Gastroesophageal sphincter (tissue), 3 donors: ENCODE measurements around the gene SNX5.
A peak's percentile ranks its signal among the peaks of the same experiment; 100 is the strongest.

ENCODE experiments used
- CTCF ChIP-seq, 4 experiments: fragments of 200-600 bp in 2 of 4; fragments of 450-650 bp in 2 of 4; sonication (generic) in 1 of 4; IDR thresholded peaks; one replicate each; pipeline ENCODE4 v1.5.1; 2017 to 2019; ENCODE audit warnings: antibody characterized with exemption in 4 of 4, mild to moderate bottlenecking in 2 of 4, moderate library complexity in 2 of 4
- EP300 ChIP-seq: sonication (generic); formaldehyde crosslinking; IDR thresholded peaks from one replicate; pipeline ENCODE4 v1.6.1; 2017; ENCODE audit warnings: antibody characterized with exemption, mild to moderate bottlenecking
- POLR2A ChIP-seq, 2 donors: fragments of 450-650 bp; IDR thresholded peaks; one replicate each; pipeline ENCODE4 v1.6.1; 2017; ENCODE audit warnings: antibody characterized with exemption in 2 of 2, mild to moderate bottlenecking in 2 of 2, moderate library complexity in 1 of 2
- POLR2AphosphoS5 ChIP-seq: sonication (generic); formaldehyde crosslinking; IDR thresholded peaks from one replicate; pipeline ENCODE4 v1.6.1; 2017; ENCODE audit warnings: antibody characterized with exemption

GRCh38 chr20:17958373-17959256, 10.0 kb downstream of the SNX5 start:
- peak; percentile 6 to 41 (median 23) for TF ChIP-seq CTCF (IDR thresholded peaks at IDR 0.05)
- no peak for TF ChIP-seq POLR2A (IDR thresholded peaks at IDR 0.05)
- no peak for TF ChIP-seq POLR2AphosphoS5
- TF ChIP-seq EP300, result no peak
